Activated effector memory CD4-positive, alpha-beta T cell treated with anti-CD3 and anti-CD28 coated beads, Interleukin-2, amount 50 U/mL, for 16 hours (primary cell): ENCODE data around the gene ZNF627.
"Not testable (repeated sequence)": the region's sequence is repeated elsewhere in the genome, so short reads cannot be mapped to it uniquely, and the experiment has no call there.

Experiments
- DNase-seq: peaks from one replicate; pipeline ENCODE4 v3.0.0-alpha.2; 2020

Gene ZNF627

DNA sequence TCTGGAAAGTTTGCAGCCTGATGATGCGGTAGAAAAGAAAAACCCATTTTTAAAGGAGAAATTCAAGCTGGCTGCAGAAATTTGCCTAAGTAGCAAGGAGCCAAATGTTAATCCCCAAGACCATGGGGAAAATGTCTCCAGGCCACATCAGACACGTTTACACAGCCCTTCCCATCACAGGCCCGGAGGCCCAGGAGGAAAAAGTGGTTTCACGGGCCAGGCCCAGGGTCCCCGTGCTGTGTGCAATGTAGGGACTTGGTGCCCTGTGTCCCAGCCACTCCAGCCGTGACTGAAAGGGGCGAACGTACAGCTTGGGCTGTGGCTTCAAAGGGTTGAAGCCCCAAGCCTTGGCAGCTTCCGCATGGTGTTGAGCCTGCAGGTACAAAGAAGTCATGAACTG is 35.9 kb downstream of the ZNF627 start:
- no peak for DNase-seq

DNA sequence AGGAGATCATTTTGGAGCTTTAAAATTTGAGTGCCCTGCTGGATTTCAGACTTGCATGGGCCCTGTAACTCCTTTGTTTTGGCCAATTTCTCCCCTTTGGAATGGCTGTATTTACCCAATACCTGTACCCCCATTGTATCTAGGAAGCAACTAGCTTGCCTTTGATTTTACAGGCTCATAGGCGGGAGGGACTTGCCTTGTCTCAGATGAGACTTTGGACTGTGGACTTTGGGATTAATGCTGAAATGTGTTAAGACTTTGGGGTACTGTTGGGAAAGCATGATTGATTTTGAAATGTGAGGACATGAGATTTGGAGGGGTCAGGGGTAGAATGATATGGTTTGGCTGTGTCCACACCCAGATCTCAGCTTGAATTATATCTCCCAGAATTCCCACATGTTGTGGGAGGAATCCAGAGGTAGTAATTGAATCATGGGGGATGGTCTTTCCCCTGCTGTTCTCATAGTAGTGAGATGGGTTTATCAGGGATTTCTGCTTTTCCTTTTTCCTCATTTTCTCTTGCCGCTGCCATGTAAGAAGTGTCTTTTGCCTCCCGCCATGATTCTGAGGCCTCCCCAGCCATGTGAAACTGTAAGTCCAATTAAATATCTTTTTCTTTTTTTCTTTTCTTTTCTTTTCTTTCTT is 36.9 kb downstream of the ZNF627 start:
- DNase-seq, result not testable (repeated sequence)

DNA sequence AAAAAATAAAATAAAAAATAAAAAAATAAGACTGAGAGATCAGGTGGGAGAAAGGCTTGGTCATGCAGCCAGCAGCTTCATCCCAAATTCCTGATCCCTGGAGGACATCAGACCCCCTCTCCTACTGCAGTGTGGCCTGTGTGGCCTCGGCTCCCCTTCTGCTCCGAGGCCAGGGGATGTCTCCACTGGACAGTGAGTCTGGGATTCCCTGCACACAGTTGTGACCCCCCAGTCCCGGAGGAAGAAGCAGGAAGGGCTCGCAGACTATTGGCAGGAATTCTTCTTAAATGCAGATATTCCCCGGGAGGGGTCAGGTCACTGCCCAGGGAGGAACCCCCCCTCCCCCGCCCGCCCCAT is 41.9 kb downstream of the ZNF627 start:
- no peak for DNase-seq

DNA sequence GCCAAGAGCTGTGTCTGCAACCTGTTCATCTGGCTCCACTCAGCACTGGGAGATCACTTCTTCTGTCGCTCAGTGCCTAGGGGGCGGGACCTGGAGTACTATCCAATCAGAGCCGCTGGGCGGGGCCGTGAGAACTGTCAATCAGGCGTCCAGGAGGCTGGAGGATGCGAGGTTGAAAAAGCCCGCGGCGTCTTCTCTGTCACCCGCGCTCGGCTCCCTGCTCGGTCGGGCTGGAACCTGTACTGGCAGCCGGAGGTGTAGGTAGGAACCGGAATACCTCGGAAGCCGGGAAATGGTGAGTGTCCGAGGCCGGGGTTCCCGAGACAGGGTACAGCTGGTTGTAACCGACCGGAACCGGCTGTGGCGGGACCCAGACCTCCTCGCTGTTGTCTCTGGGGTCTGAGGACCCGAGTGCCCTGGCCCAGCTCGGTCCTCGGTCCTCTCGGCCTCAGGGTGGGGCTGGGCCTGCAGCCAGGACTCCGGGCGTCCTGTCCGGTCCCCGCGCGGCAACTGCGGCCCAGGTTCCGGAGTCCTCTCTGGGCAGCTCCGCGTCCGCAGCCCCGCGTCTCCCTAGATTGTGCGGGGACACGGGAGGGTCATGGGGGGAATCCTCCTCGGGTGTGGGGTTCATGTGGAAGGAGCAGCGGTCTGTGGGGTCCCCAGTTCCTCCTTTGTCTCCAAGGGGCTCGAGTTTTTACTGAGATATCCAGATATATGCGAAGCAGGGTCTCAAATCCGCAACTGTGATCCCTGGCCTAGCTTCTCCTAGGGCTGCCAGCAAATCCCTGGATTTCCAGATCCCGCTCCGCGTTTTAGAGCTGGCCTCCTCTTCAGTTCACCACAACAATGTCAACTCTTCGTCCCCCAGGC is 42.6 kb downstream of the ZNF627 start:
- peak; percentile 94 for DNase-seq

GRCh38 chr19:11641244-11641643 is 44.0 kb downstream of the ZNF627 start:
- DNase-seq, result no peak

DNA sequence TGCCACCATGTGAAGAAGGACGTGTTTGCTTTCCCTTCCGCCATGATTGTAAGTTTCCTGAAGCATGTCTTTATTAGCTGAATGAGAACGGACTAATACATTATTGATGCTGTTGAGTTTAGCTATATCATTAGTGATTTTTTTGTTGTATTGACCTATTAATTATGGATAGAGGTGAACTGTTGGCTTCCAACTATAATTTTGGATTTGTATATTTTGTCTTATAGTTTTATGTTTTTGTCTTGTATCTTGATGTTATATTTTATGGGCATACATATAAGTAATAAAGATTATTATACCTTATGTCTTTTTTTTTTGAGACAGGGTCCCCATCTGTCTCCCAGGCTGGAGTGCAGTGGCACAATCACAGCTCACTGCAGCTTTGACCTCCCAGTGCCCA is 45.6 kb downstream of the ZNF627 start:
- no peak for DNase-seq

DNA sequence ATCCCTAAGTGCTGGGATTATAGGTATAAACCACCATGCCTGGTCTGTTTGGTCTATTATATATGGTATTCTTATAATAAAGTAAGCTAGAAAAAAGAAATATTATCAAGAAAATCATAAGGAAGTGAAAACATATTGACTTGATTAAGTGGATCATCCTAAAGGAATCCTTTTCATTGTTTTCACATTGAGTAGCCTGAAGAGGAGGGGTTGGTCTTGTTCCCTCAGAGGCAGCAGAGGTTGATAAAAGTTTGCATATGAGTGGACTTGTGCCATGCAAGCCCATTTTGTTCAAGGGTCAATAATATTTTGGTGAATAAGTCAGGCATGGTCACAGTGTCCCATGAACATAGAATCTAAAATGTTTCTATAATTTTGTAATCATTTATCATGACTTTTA is 52.7 kb downstream of the ZNF627 start:
- DNase-seq, result no peak

GRCh38 chr19:11651062-11651461 is 53.8 kb downstream of the ZNF627 start:
- no peak for DNase-seq

DNA sequence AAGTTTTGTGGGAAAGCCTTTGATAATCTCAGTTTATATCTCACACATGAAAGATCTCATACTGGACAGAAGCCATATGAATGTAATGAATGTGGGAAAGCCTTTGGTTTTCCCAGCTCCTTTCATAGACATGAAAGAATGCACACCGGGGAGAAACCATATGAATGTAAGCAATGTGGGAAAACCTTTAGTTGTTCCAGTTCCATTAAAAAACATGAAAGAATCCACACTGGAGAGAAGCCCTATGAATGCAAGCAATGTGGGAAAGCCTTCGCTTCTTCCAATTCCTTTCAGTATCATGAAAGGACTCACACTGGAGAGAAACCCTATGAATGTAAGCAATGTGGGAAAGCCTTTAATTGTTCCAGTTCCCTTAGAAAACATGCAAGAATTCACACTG is 54.8 kb downstream of the ZNF627 start:
- no peak for DNase-seq

GRCh38 chr19:11652492-11652891 is 55.2 kb downstream of the ZNF627 start:
- DNase-seq, result no peak

GRCh38 chr19:11656535-11656934 is 59.3 kb downstream of the ZNF627 start:
- DNase-seq, result no peak

- no peak for DNase-seq
Observed at GRCh38 chr19:11657307-11657706, 60.0 kb downstream of the ZNF627 start.

DNA sequence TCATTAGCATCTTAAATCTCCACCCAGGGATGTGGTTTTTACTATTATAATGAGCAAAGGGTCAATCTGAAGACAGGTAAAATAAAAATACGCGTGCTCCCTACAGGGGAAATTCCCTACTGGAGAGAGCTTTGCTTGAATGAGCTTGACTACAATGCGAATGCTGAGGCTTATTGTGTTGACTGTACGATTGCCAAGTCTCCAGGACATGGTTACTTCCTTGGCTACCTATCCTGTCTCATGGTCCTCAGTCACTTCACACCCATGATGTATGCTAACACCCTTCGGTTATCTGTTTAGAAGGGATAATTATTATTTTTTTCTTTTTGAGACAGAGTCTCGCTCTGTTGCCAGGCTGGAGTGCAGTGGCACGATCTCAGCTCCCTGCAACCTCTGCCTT is 61.7 kb downstream of the ZNF627 start:
- DNase-seq, result no peak

DNA sequence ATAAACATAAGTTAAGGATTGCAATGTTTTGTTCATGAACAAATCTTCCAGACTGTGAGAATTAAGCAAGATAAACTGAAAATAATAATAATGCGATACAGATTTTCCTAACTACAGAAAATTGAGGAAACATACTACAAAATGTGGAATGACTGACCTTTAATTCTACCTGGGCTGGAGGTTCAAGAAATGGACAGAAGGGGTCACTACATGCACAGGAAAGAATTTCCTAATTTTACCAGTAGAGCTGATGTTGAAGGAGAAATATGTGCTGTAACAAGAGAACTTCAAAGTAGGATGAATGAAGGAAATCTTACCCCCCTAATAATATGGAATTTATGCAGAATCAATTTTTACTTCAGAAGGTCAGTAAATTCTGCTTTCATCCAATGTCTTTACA is 62.3 kb downstream of the ZNF627 start:
- no peak for DNase-seq

GRCh38 chr19:11662278-11662677 is 65.0 kb downstream of the ZNF627 start:
- no peak for DNase-seq

- DNase-seq, result no peak
Observed at GRCh38 chr19:11663181-11663591, 65.9 kb downstream of the ZNF627 start.
